ENCODE results near the gene LIPH. TPM values are rescaled to one million over a fixed set of nuclear protein-coding genes. Genes with fewer than 3 reads are reported as not detected.

Gene LIPH
- polyA plus RNA-seq, 1 donor = 0.93 TPM

GRCh38 chr3:185540695-185541094 lies 11.7 kb downstream of the LIPH start:
- no peak for DNase-seq

GRCh38 chr3:185539934-185540333 lies 12.5 kb downstream of the LIPH start:
- no peak for DNase-seq

DNA sequence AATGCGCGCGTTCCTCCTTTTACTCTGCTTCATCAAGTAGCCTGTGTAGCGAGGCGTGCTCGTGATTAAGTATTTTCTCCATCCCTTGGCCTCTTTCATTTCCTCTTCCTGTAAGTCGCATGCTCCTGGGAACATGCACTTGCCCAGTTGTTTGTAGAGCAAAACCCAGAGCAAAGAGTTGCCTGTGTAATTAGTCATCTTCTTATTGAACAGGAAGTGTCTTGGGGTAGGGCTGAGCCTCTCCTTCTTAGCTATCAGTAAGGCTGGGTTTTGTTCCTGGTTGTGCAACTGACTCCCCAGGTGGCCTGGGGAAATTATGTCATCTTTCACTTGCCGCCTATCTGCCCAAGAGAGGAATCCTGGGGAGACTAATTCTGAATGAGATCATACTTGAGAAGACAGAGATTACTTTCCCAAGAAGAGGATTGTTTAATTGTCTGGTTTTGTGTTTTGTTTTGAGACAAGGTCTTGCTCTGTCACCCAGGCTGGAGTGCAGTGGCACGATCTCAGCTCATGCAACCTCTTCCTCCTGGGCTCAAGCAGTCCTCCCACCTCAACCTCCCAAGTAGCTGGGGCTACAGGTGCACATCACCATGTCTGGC lies 14.9 kb downstream of the LIPH start:
- DNase-seq = no peak

DNA sequence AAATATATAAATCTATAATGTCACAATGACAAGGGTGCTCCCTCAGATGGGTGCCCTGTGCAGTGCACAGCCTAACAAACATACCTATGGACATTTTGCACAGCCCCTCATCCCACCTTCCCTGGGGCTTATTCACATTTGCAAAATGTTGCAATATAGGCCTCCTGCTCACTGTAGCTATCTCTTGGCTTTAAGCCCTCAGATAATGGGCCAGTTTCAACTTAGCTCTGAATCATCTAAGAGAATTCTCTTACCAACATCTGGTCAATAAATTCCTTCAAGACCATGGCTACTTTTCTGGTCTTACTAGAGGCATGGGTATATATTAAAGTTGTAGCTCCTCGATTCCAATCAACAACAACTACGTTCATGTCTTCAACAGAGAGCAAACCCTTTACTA lies 17.9 kb downstream of the LIPH start:
- DNase-seq = no peak

DNA sequence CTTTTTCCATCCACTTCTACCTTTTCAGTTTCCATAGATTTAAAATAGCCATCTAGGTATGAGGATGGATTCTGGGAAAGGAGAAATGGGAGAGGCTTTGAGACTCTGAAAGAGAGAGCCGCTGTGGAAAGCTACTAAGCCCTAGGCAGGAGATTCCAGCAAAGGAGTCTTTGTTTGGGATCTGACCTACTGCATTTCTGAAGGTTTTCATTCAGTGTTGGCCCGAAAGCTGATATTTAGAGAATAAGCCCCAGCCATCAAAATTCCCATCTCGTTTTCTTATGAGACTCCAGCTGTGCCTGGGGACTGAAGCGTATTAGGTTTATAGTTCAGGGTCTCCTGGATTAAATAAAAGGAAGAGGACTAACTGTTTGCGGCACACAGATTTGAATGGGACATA lies 19.5 kb downstream of the LIPH start:
- DNase-seq = no peak

- no peak for DNase-seq
Observed at GRCh38 chr3:185530856-185531255, 21.5 kb downstream of the LIPH start.

- no peak for DNase-seq
Observed at GRCh38 chr3:185528532-185528931, 23.9 kb downstream of the LIPH start.

- no peak for DNase-seq
Observed at GRCh38 chr3:185527364-185527763, 25.0 kb downstream of the LIPH start.

DNA sequence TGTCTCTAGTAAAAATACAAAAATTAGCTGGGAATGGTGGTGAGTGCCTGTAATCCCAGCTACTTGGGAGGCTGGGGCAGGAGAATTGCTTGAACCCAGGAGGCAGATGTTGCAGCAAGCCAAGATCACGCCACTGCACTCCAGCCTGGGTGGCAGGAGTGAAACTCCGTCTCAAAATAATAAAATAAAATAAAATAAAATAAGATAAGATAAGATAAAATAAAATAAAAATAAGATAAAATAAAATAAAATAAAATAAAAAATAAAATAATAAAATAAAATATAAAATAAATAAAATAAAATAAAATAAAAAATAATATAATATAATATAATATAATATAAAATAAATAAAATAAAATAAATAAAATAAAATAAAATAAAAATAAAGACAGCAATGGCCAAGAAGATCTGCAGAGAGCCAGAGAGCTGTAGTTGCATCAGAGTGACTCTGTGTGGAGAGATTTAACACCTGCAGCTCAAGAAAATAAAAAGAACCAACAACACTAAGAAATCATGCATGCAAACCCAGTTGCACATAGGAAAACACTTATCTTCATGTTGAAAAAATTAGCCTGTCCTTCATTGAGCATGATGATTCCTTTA lies 25.9 kb downstream of the LIPH start:
- DNase-seq = no peak

- no peak for DNase-seq
Observed at GRCh38 chr3:185521349-185522138, 30.8 kb downstream of the LIPH start.

DNA sequence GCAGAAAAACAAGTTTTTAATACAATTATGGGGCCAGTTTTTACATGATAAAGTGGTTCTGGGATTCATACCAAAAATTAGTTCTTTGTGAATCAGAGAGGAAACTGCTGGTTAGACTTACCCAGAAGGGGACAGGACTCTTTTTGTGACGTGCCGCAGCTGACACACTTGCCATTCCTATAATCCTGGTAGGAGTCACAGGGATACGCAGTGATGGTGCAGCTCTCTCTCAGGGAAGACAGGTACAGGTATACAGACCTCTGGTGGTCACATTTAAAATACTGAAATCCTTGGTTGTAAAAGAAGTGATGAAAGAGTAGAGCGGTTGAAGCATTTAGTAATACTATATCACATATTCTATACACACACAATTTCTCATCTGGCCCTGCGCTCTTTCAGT lies 33.4 kb downstream of the LIPH start:
- DNase-seq = no peak

- DNase-seq = no peak
Observed at GRCh38 chr3:185517387-185518130, 34.8 kb downstream of the LIPH start.

- no peak for DNase-seq
Observed at GRCh38 chr3:185511711-185512110, 40.7 kb downstream of the LIPH start.

- DNase-seq = no peak
Observed at GRCh38 chr3:185508335-185508991, 43.9 kb downstream of the LIPH start.

GRCh38 chr3:185507883-185508282 lies 44.5 kb downstream of the LIPH start:
- no peak for DNase-seq

GRCh38 chr3:185504636-185505035 lies 47.8 kb downstream of the LIPH start:
- DNase-seq = no peak

DNA sequence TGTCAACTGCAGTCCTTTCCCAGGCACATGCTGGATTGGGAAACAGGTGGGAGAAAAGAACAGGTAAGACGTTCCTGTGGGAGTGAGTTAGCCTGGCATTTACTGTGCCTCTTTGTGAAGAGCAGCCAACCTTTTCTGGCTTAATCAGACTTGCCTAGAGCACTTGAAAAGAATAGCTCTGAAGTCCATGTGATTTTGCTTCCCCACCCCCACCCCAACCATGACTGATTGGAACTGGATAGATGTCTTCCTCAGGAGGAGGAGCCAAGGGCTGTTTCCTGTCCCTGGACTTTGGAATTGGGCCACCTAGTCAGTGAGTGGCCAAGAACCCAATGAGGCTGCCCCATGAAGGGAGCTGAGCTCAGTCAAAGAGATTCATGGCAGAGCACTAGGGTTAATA lies 48.9 kb downstream of the LIPH start:
- no peak for DNase-seq

DNA sequence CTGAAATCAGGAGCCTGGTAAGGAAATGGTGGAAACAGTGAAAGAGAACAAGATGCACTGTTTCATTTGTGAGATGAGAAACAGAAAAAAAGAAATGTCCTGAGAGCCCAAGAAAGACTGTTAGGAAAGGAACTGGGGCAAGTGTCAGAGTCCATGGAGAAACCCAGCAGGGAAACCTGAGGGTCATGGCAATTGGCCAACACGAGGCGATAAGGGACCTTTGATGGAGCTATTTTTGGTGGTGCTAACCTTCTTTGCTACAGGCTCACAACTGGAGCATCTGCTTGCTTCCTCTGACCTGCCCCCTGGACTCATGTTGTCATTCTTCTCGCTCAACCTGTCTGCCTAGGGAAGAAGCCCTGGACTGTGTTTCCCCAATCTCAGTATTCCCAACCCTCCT lies 49.4 kb downstream of the LIPH start:
- DNase-seq = no peak

DNA sequence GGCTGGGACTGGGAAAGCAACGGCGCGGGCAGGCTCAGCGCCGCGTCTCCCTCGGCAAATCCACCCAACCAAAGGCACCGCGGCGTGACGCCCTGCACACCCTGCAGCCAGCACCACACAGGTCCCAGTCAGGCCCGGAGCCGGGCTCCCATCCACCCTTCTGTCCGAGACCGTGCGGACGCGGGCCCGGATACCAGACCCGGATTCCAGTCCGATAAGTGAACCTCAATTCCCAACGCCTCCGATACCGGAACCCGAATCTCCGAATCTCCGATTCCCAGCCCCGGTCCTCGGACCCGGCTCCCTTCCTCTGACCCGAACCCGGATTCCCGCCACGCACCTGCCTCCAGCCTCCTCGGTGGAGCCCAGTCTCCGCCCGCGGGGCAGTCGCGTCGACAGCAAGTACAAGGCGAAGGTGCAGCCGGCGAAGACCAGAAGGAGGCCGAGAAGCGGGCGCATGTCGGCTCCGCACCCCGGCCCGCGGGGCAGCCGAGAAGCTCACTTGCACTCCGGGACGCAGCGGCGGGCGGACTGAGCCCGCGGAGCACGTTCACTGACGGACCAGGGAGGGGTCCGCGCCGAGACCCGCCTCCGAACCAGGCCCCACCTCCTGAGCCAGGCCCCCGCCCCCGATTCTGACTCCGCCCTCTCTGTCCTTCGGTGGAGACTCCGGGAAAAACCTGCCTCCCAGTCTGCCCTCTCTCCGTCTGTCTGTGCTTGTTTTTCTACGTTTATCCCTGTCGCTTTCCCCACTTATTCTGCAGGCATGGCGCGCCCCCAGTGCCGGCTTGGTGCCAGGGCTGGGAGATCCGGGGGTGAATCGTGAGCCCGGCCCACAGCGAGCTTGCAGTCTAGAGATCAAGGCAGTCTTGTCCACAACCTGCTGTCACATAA lies 53.6 kb downstream of the LIPH start, which contains the start of gene TMEM41A:
TMEM41A (minus strand) TSS at position 533 of the 894 bp plus-strand sequence; CDS start at position 459, 74 bp downstream.
- DNase-seq = peak; percentile 89

DNA sequence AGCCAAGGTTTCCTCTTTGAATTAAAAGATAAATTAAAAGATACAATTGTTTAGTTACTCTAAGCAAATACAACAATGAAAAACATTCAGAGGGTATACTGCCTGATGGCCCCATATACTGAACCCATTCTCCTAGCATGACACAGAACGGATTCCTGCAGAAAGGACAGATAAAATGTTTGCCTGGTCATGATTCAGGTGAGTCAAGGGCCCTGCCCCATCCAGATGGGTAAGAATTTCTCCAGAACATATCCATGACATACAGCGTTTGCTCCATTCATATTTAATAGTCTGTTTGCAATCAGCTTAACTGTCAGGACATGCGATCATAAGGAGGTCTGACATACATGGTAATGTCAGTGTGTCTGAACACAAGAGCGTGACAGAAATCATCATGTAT lies 62.1 kb downstream of the LIPH start:
- DNase-seq = no peak

DNA sequence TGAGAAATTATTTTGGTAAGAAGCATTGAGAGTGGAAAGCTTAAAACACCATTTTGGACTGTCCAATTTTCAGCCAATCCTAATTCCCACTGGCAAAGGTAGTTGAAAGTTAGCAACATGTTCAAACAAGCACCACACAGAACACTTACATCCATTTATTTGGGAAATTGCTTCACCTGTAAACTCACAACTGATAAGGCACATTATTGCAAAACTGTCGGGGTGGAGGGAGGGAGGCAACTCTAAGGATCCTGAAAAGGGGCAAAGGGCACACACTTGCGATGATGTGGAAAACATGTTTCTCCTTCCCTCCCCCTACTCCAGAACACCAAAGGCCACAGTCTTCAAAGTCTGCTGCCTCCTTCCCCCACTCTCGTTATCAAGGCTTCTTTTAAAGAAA lies 62.9 kb downstream of the LIPH start:
- no peak for DNase-seq
